Inflammatory macrophage treated with lipopolysaccharide for 1 hour (primary cell): ENCODE results near the gene EIF4E.
"Not testable (repeated sequence)": the region's sequence is repeated elsewhere in the genome, so short reads cannot be mapped to it uniquely, and the experiment has no call there.

ENCODE experiments used
- DNase-seq, 2 donors: peaks; one replicate each; pipeline ENCODE4 v3.0.0-alpha.2; 2020 to 2022

EIF4E gene

GRCh38 chr4:98872120-98872906, 56.6 kb downstream of the EIF4E start:
- not testable (repeated sequence) for DNase-seq

- DNase-seq: no peak
Measured at GRCh38 chr4:98867648-98868047, 61.3 kb downstream of the EIF4E start.

DNA sequence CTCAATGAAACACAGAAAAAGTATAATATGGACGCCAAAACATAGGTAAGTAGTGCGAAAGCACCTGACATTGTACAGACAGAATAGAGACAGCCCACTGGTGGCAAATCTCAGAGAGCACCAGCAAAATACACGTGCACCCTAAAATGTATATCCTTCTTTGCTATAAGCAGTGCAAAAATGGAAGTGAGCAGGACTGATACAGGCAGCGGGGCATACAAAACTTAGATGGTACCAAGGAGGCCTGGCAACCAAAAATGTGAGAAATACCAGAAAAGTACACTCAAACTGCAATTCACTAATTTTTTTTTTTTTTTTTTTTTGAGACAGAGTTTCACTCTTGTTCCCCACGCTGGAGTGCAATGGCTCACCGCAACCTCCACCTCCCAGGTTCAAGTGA, 63.9 kb downstream of the EIF4E start:
- DNase-seq: no peak

DNA sequence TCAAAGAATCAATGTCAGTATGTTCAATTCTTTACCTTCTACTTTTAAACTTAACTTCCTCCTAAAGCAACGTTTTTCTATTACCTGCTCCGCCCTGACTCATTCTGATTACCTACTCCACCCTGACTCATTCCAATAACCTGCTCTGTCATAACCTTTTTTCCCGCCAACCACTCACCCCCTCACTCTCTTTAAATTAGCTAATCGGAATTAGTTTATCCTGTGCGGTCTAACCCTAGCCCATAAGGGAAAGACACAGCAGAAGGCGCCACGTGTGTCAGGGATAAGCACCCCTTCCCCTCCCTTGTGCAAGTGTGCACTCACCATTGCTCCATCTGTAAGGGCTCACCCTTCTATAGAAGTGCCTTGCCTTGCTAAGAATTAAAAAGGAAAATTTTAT, 64.4 kb downstream of the EIF4E start:
- no peak for DNase-seq

GRCh38 chr4:98862371-98862770, 66.6 kb downstream of the EIF4E start:
- no peak for DNase-seq

DNA sequence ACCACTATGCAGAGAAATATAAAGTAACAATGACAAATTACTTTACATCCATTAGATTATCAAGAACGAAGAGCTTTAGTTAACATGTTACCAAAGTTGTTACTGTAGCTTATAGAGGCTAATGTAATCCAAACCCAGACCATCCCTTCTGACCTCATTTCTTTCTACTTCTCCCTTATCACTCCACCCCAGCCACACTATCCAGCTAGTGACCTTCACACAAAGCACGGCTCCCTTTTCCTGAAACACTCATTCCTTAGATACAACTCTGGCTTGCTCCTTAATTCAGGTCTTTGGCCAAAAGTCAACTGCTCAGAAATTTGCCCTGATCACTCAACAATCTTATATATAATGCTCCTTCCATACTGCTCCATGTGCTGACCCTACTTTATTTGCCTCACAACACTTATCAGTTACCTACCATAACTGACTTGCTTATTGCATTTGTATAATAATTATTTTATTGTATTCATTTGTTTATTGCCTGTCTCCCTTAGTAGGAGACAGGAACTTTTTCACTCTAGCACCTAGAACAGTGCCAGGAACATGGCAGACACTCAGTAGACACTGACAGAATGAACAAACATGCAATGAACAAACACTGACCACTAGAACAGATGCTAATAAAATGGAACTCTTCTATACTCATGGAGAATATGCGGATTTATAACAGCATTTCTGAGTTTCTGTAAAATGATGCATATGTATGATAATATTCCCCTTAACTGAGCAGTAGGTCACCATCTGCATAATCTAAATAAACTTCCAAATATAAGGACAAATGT, 67.6 kb downstream of the EIF4E start:
- no peak for DNase-seq

GRCh38 chr4:98851806-98852205, 77.1 kb downstream of the EIF4E start:
- DNase-seq: no peak

- DNase-seq: no peak
Measured at GRCh38 chr4:98850937-98851336, 78.0 kb downstream of the EIF4E start.

DNA sequence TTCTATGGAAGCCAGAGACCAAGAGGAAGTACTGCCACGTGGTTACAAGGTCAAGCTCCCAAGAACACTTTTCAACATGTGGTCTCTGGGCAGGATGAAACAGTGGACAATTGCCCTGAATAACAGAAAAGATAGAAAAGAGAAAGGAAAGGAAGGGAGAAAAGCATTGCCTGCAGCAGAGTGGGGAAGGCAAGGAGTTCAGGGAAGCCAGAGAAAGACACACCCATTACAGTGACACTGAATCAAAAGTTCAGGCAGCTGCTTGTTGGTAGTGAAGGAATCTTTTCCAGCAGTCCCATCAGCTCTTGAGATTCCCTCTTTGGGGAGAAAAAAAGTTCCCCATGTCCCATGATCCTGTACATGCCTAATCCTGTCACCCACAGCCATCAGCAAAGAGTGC, 80.5 kb downstream of the EIF4E start:
- no peak for DNase-seq

DNA sequence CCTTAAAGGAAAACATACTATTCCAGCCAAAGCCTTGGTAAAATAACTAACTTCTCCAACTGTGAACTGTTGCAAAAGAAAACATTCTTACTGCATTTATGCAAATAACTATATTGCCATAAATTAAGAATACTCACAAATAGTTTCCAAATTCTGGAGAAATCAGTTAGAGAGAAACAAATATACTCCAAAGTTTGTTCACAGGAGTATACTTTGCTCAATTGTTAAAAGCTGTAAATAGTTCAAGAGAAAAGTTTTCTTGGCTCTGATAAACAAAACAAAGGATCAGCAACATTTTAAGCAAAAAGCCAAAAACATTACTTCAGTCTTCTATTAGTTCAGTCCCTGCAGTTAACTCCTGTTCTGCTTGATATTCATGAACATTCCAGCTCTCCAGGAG, 83.0 kb downstream of the EIF4E start:
- DNase-seq: no peak

GRCh38 chr4:98842917-98843316, 86.0 kb downstream of the EIF4E start:
- DNase-seq: not testable (repeated sequence)

GRCh38 chr4:98838977-98839618, 89.8 kb downstream of the EIF4E start:
- DNase-seq: no peak

- no peak for DNase-seq
Measured at GRCh38 chr4:98838531-98838930, 90.4 kb downstream of the EIF4E start.

DNA sequence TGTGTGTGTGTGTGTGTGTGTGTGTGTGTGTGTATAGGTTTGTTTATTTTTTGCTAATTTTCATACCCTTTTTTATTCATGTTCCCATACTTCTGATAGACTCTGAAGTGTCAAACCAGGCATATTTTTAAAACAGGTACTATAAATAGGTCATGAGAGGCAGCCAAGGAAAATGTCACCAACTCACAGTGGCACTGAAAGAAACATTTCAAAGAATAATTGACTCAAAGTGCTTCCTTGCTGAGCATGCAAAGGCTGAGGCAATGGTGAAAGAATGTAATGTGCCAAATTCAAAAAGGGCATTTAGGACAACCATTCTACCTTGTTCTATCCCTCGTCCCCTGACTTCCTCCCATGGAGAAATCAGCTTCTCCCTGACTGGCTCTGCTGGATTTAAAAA, 95.5 kb downstream of the EIF4E start:
- no peak for DNase-seq

- DNase-seq: not testable (repeated sequence)
Measured at GRCh38 chr4:98831036-98831435, 97.9 kb downstream of the EIF4E start.
